Suprapubic skin (tissue), 4 donors: ENCODE results near the gene UBXN4. TPM values are rescaled to one million over a fixed set of nuclear protein-coding genes. Genes with fewer than 3 reads are reported as not detected.
"Not testable (repeated sequence)": the region's sequence is repeated elsewhere in the genome, so short reads cannot be mapped to it uniquely, and the experiment has no call there.

ENCODE experiments used
- DNase-seq, 2 donors: peaks; one replicate each; pipeline ENCODE4 v3.0.0-alpha.2; 2019; ENCODE audit warnings: low spot score in 2 of 2
- H3K27ac ChIP-seq: fragments of 200-600 bp; sonication (generic); one replicate; pipeline ENCODE4 v1.5.1; 2019
- H3K27me3 ChIP-seq: fragments of 200-600 bp; sonication (generic); one replicate; pipeline ENCODE4 v1.5.1; 2019
- H3K36me3 ChIP-seq: fragments of 200-600 bp; sonication (generic); one replicate; pipeline ENCODE4 v1.5.1; 2019
- H3K4me1 ChIP-seq: fragments of 200-600 bp; sonication (generic); one replicate; pipeline ENCODE4 v1.5.1; 2019
- H3K4me3 ChIP-seq: fragments of 200-600 bp; sonication (generic); one replicate; pipeline ENCODE4 v1.5.1; 2019; ENCODE audit warnings: mild to moderate bottlenecking
- H3K9me3 ChIP-seq: fragments of 200-600 bp; sonication (generic); one replicate; pipeline ENCODE4 v1.5.1; 2019
- CTCF ChIP-seq, 2 donors: fragments of 200-600 bp in 1 of 2; fragments of 450-650 bp in 1 of 2; sonication (generic) in 1 of 2; IDR thresholded peaks; one replicate each; pipeline ENCODE4 v1.5.1; 2016 to 2019; ENCODE audit warnings: antibody characterized with exemption in 2 of 2, mild to moderate bottlenecking in 1 of 2, moderate library complexity in 1 of 2
- EP300 ChIP-seq: sonication (generic); formaldehyde crosslinking; IDR thresholded peaks from one replicate; pipeline ENCODE4 v1.6.1; 2017; ENCODE audit warnings: antibody characterized with exemption
- POLR2A ChIP-seq, 2 donors: fragments of 450-650 bp; IDR thresholded peaks; one replicate each; pipeline ENCODE4 v1.6.1; 2017; ENCODE audit warnings: antibody characterized with exemption in 2 of 2, mild to moderate bottlenecking in 2 of 2, moderate library complexity in 2 of 2
- POLR2AphosphoS5 ChIP-seq, 3 donors: sonication (generic); formaldehyde crosslinking; IDR thresholded peaks; one replicate each; pipeline ENCODE4 v1.6.1; 2017; ENCODE audit warnings: antibody characterized with exemption in 3 of 3
- WGBS: methylation state at CpG from one replicate; pipeline ENCODE4 v1.1.5; 2018; 5-methylcytosine and 5-hydroxymethylcytosine counted together
- total RNA-seq, 4 donors: library from RNA; depleted of rRNA; stranded (reverse); fragments of >200 nt; gene quantifications; one replicate each; pipeline ENCODE4 v1.1.0, GENCODE V29; 2016

The UBXN4 gene
- total RNA-seq, 4 donors from 2014 or later, result 61.7 to 88.3 (median 69.3) TPM

DNA sequence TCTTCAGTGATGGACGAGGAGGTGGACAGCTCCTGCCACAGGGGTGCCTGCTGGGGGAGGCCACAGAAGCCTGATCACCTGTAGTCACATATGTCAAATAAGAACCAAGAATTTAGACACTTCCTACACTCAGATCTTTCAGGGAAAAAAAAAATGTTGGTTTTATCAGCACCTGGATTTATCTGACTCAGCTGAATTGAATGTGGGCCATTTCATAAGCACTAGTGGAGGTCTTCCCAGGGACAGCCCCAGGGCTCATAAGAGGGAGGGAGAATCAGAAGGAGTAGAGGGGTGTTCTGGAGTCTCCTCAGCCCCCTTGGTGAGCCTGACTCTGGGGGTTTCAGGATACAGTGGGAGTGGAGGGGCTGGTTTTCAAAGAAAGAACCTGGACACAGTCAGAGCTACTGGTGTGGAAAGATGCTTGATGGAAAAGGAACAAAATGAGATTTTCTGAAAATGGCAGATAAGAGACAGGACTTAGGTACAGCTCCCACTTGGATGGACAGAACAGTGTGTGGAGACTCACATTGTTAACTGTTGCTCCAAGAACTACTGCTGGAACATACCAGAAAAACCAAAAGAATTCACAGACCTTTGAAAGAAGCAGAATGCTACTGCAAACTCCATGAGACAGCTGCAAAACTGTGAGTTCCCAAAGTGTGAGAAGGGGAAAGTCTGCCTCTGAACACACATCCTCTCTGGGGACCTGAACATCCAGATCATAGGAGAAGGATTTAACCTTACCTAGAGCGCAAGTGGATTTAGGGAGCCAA, 49.9 kb downstream of the UBXN4 start:
- no peak overlapping the region for H3K27ac ChIP-seq
- 83% methylated on average over 2 of the region's 2 CpGs for WGBS
- no peak for TF ChIP-seq CTCF (IDR thresholded peaks at IDR 0.05)
- TF ChIP-seq POLR2A (IDR thresholded peaks at IDR 0.05), result no peak
- TF ChIP-seq POLR2AphosphoS5 (IDR thresholded peaks at IDR 0.05), result no peak
- no peak for TF ChIP-seq EP300
- H3K4me1 ChIP-seq, result peaks cover 5% of the 10 kb centered on the region
- H3K4me3 ChIP-seq, result no peak overlapping the region
- H3K9me3 ChIP-seq, result no peaks in the 10 kb centered on the region
- H3K27me3 ChIP-seq, result no peaks in the 10 kb centered on the region
- H3K36me3 ChIP-seq, result peaks cover 4% of the 10 kb centered on the region
- DNase-seq, result no peak

GRCh38 chr2:135792401-135793150, 50.9 kb downstream of the UBXN4 start:
- no peak for TF ChIP-seq POLR2AphosphoS5 (IDR thresholded peaks at IDR 0.05)
- TF ChIP-seq POLR2A (IDR thresholded peaks at IDR 0.05), result no peak
- TF ChIP-seq EP300, result no peak
- TF ChIP-seq CTCF (IDR thresholded peaks at IDR 0.05), result no peak
- H3K36me3 ChIP-seq, result no peaks in the 10 kb centered on the region
- no peak overlapping the region for H3K4me3 ChIP-seq
- peaks cover 7% of the 10 kb centered on the region for H3K4me1 ChIP-seq
- 84% methylated on average over 7 of the region's 7 CpGs for WGBS
- H3K9me3 ChIP-seq, result no peaks in the 10 kb centered on the region
- H3K27ac ChIP-seq, result no peak overlapping the region
- H3K27me3 ChIP-seq, result no peaks in the 10 kb centered on the region
- no peak for DNase-seq

GRCh38 chr2:135795641-135796040, 54.0 kb downstream of the UBXN4 start:
- WGBS, result 85% methylated on average over 4 of the region's 4 CpGs
- DNase-seq, H3K27ac ChIP-seq, H3K36me3 ChIP-seq, H3K4me3 ChIP-seq, H3K27me3 ChIP-seq, H3K9me3 ChIP-seq: not testable (repeated sequence)
- peaks cover 13% of the 10 kb centered on the region for H3K4me1 ChIP-seq

DNA sequence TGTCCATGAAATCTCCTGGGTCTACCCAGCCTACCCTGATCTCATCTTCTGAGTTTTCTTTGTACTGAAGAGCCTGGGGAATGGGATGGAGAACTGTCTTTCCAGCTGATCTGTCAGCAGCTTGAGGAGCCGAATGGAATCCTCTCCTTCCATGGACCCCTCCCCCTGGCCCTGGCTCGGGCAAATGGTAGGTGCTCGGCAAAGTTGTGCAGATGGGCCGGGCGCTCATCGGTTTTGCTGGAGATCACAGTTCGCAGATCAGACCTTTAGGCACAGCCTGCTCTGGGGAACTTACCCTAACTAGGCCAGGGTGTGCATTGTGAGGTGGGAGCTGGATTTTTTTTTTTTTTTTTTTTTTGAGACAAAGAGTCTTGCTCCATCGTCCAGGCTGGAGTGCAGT, 55.0 kb downstream of the UBXN4 start:
- no peak for DNase-seq
- 96% methylated on average over 8 of the region's 8 CpGs for WGBS

More for the DNA sequence above, 55.0 kb downstream of the UBXN4 start:
- no peaks in the 10 kb centered on the region for H3K9me3 ChIP-seq
- H3K27ac ChIP-seq, result no peak overlapping the region
- peaks cover 13% of the 10 kb centered on the region for H3K4me1 ChIP-seq
- no peak for TF ChIP-seq CTCF (IDR thresholded peaks at IDR 0.05)
- TF ChIP-seq EP300, result no peak
- no peak for TF ChIP-seq POLR2AphosphoS5 (IDR thresholded peaks at IDR 0.05)
- no peak for TF ChIP-seq POLR2A (IDR thresholded peaks at IDR 0.05)
- H3K36me3 ChIP-seq, result no peaks in the 10 kb centered on the region
- no peaks in the 10 kb centered on the region for H3K27me3 ChIP-seq
- H3K4me3 ChIP-seq, result no peak overlapping the region
